Mononuclear cell (primary cell): ENCODE measurements around the gene AXDND1. TPM values are rescaled to one million over a fixed set of nuclear protein-coding genes. Genes with fewer than 3 reads are reported as not detected.

Experiments used
- H3K27me3 ChIP-seq: 2 replicates; pipeline ENCODE4 v1.6.0; 2011; ENCODE audit warnings: low read length, control low read depth; ENCODE audit not compliant: insufficient read depth
- H3K4me1 ChIP-seq: 2 replicates; pipeline ENCODE4 v1.5.1; 2011; ENCODE audit warnings: mild to moderate bottlenecking, low read length, control low read depth; ENCODE audit not compliant: insufficient read depth
- H3K4me3 ChIP-seq: 2 replicates; pipeline ENCODE4 v1.5.1; 2011; ENCODE audit warnings: mild to moderate bottlenecking, low read length, moderate library complexity
- H3K9me3 ChIP-seq: 2 replicates; pipeline ENCODE4 v1.5.1; 2011; ENCODE audit warnings: low read depth, mild to moderate bottlenecking, control low read depth, low read length
- total RNA-seq: library from RNA; depleted of rRNA; stranded (reverse); fragments of >200 nt; gene quantifications from one replicate; pipeline ENCODE4 v1.2.3, GENCODE V29; 2012

Gene AXDND1
- total RNA-seq, 1 donor: not detected

DNA sequence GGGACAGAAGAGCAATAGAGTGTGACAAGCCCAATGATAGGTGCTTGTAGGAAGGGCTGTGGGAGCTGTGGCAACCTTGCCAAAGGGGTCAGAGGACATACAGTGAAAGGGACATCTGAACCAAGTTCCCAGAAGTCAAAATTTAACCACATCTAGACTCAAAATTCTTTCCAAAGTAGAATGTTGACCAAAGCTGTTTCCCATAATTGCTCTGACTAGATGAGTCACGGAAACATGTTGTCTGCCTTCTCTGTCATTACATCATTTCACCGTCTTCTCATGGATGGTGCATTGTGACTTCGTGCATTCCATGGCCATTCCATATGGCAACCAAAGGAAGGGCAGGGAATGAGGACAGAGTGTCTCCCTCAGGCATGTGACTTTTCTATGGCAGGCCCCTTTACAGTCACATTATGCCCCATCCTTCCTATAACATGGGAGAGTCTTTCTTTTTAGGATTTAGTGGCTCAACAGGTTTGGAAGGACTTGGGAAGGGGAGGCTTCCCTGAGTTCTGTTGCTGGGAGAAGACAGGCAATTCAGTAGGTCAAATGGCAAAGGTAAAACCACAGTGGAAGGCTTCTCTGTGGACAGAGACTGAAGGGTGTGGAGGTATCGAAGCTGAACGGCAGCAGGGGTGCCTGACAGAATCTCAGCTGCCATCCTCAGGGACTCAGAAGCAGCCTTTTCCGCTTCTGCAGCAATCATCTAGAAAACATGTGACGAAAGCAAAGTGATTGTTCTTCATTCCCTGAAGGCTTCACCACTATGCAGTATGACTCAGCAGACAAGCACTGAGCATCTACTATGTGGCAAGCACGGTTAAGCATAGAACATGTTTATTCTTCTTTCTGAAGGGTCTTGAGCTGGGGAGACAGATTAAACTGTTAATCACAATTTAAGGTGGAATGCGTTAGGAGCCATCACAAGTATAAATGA, 185.2 kb downstream of the AXDND1 start:
- H3K4me1 ChIP-seq: no peaks in the 10 kb centered on the region
- no peaks in the 10 kb centered on the region for H3K9me3 ChIP-seq
- H3K4me3 ChIP-seq: no peak overlapping the region
- no peaks in the 10 kb centered on the region for H3K27me3 ChIP-seq

DNA sequence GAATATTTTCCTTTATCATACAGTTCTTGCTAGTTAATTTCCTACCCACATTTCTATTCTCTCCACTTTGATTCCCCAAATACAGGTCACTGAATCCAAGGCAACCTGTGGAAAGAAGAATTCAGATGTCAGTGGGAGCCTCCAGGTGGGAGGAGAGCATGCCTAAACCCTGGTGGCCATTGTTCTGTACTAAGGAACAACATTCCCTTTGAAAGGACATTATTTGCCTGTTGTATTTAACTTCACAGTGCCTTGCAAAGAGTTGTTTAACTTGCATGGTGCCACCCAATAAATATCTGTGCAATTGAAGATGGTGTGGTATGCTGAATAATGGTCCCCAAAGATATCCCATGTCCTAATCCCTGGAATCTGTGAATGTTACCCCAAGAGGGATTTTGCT, 188.7 kb downstream of the AXDND1 start:
- Histone ChIP-seq H3K4me1 (no peaks in the 10 kb centered on the region), H3K9me3 (no peaks in the 10 kb centered on the region), H3K27me3 (no peaks in the 10 kb centered on the region), H3K4me3 (no peak overlapping the region)

- Histone ChIP-seq H3K27me3 (no peaks in the 10 kb centered on the region), H3K4me3 (no peak overlapping the region), H3K9me3 (no peaks in the 10 kb centered on the region), H3K4me1 (no peaks in the 10 kb centered on the region)
Measured at GRCh38 chr1:179558078-179558477, 192.3 kb downstream of the AXDND1 start.

GRCh38 chr1:179575497-179576314, 209.9 kb downstream of the AXDND1 start, which contains the start of gene NPHS2:
NPHS2 (minus strand) TSS chr1:179575948; CDS start chr1:179575864, 84 bp downstream.
- no peak within 1 kb of the TSS for H3K4me3 ChIP-seq

GRCh38 chr1:179576509-179576908, 210.7 kb downstream of the AXDND1 start:
- Histone ChIP-seq H3K27me3 (peaks cover 50% of the 10 kb centered on the region), H3K4me3 (no peak overlapping the region), H3K4me1 (no peaks in the 10 kb centered on the region)

More at GRCh38 chr1:179575497-179576314, 209.9 kb downstream of the AXDND1 start, which contains the start of gene NPHS2:
- Histone ChIP-seq H3K9me3 (no peaks in the 10 kb centered on the region), H3K27me3 (peaks cover 50% of the 10 kb centered on the region), H3K4me1 (no peaks in the 10 kb centered on the region)

GRCh38 chr1:179583771-179584320, 218.1 kb downstream of the AXDND1 start:
- no peak overlapping the region for H3K4me3 ChIP-seq
- no peaks in the 10 kb centered on the region for H3K4me1 ChIP-seq
- peaks cover 27% of the 10 kb centered on the region for H3K27me3 ChIP-seq
- H3K9me3 ChIP-seq: no peaks in the 10 kb centered on the region

More at GRCh38 chr1:179576509-179576908, 210.7 kb downstream of the AXDND1 start:
- H3K9me3 ChIP-seq: no peaks in the 10 kb centered on the region

DNA sequence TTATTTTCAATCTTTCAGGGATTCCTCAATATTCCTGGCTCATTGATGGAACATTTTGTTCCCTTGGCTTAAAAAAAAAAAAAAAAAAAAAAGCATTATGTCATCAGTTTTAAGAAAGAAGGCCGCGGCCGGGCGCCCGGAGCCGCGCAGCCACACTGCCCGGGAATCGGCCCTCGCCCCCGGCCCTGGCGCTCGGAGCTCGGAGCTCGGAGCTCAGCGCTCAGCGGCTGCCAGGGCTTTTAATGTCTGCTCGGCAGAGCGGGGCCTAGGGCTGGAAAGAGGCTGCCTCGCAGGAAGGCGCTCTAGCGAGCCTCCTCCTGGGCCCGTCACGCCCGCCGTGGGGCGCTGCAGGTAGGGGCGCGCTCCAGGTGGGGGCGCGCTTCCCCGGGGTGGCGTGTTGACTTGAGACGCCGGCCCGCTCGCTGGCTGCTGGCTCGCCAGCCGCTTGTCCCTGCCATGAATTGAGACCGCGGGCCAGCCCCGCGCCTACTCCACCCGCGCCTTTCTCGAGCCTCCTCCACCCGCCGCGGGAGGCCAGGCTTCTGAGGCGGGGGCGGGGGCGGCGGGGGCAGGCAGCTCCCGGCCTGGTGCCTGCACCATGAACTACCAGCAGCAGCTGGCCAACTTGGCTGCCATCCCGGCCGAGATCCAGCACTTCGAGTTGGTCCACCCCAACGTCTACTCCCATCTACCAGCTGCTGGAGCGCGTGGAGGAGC, 220.5 kb downstream of the AXDND1 start:
- Histone ChIP-seq H3K4me3 (no peak overlapping the region), H3K9me3 (no peaks in the 10 kb centered on the region), H3K4me1 (no peaks in the 10 kb centered on the region), H3K27me3 (peaks cover 34% of the 10 kb centered on the region)

DNA sequence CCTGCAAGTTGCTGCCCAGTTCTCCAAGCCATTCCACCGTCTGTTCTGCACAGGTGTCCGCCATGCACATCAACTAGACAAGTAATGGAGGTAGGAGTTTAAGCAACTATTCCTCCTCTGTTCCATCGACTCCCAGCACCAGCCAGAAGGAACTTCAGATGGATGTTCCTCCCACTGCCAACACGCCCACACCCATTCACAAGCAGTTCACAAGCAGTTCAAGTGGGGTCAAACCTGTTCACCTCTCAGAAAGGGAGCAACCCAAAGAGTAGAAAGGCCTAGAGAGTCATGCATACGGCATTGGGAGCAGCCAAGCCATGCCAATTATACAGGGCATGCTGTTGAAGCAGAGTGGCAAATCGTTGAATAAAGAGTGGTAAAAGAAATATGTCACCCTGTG, 221.6 kb downstream of the AXDND1 start:
- Histone ChIP-seq H3K27me3 (peaks cover 41% of the 10 kb centered on the region), H3K4me3 (no peak overlapping the region), H3K4me1 (no peaks in the 10 kb centered on the region), H3K9me3 (no peaks in the 10 kb centered on the region)

DNA sequence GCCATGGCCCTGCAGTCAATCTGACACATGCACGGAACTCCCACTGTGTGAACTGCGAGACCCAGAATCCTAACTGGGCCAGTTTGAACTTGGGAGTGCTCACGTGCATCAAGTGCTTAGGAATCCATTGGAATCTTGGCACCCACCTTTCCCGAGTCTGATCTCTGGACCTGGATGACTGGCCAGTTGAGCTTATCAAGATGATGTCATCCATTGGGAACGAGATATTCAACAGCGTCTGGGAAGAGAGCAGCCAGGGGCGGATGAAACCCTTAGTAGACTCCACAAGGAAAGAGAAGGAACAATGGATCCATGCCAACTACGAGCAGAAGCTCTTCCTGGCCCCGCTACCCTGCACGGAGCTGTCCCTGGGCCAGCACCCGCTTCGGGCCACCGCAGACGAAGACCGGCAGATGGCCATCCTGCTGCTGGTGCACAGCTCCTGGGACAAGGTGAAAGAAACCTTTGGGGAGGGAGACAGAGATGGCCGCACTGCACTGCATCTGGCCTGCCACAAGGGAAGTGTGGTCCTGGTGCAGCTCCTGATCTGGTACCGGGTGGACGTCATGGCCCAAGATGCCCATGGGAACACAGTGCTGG, 222.8 kb downstream of the AXDND1 start:
- H3K4me1 ChIP-seq: no peaks in the 10 kb centered on the region
- no peak overlapping the region for H3K4me3 ChIP-seq
- H3K27me3 ChIP-seq: peaks cover 53% of the 10 kb centered on the region
- H3K9me3 ChIP-seq: no peaks in the 10 kb centered on the region

DNA sequence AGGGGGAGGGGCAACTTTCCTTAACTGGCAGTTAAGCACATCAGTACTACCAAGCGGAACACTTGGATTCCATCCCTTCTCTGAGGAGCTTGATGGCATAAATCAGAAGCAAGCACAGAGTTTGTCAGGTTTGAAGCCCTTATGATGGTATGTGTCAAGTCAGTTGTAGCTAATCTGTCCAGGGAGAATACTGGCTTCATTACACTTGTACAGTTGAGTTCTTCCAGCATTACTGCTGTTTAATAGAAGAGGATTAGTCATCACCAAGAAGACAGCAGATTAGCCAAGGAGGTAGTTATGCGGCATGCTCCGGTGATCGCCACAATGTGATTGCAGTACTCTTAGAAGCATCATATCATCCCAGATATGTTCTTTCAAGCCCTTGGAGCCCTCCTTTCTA, 223.7 kb downstream of the AXDND1 start:
- Histone ChIP-seq H3K4me3 (no peak overlapping the region), H3K9me3 (no peaks in the 10 kb centered on the region), H3K27me3 (peaks cover 54% of the 10 kb centered on the region)

GRCh38 chr1:179590671-179591070, 224.9 kb downstream of the AXDND1 start:
- Histone ChIP-seq H3K4me3 (no peak overlapping the region), H3K27me3 (peaks cover 43% of the 10 kb centered on the region), H3K9me3 (no peaks in the 10 kb centered on the region), H3K4me1 (no peaks in the 10 kb centered on the region)

More for the DNA sequence above, 223.7 kb downstream of the AXDND1 start:
- no peaks in the 10 kb centered on the region for H3K4me1 ChIP-seq

- Histone ChIP-seq H3K4me1 (no peaks in the 10 kb centered on the region), H3K4me3 (no peak overlapping the region), H3K27me3 (peaks cover 37% of the 10 kb centered on the region), H3K9me3 (no peaks in the 10 kb centered on the region)
Measured at GRCh38 chr1:179591253-179591591, 225.5 kb downstream of the AXDND1 start.

DNA sequence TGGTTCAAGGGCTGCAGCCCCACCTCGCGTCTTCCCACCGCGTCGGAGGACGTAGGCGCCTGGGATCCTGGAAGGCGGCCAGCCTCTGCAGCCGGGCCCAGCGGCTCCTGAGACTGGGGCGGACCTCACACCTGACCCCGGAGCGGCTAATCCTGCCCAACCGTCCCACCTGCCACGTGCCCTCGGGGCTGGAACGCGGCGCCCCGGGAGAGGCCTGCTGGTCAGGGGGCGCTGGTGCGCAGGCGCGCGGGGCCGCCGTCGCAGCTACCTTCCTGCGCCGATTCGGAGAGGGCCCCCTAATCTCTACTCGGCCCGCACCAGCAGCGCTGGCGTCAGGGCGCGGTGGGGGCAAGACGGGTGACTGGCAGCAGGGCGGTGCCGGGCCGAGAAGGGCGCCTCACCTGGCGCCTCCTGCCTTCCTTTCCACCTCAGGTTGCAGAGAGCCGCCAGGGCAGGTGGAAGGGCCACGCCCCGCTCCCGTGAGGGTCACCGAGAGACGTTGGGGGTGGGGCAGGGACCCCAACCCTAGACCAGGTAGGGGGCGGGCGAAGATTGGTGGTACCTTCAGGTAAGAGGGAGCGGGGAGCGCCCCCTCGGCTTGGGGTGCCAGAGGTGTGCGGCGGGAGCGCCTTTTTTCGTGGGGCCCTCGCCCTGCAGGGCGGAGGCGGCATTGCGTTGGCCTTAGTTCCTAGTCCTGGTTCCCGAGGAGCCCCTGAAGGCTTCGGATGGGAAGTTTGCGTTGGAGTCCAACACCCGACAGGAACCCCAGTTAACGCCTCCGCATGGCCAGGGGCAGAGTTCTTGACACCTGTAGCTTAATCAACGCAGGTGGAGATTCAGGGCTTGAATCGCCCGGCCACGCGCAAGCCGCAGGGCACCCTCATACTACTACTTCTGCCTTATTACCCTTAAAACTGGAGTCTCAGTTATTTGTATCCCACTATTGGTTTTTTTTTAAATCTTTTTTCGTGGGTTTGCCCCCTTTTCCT, 226.1 kb downstream of the AXDND1 start, which contains the start of gene TDRD5:
TDRD5 (plus strand) TSS at position 241 of the 989 bp plus-strand sequence. CDS start 784 bp downstream, outside the sequence.
- Histone ChIP-seq H3K4me1 (no peaks in the 10 kb centered on the region), H3K27me3 (peaks cover 32% of the 10 kb centered on the region), H3K4me3 (no peak within 1 kb of the TSS), H3K9me3 (no peaks in the 10 kb centered on the region)
